Measurements from ENCODE around the gene MYO3B. TPM values are rescaled to one million over a fixed set of nuclear protein-coding genes. Genes with fewer than 3 reads are reported as not detected.

MYO3B gene
- polyA plus RNA-seq, 1 of the 3 experiments (the other 2 are of a cell fraction) = not detected

- Histone ChIP-seq H3K27me3 (ENCODE audit: insufficient read depth) (no peaks in the 10 kb centered on the region; the same call in 1 of the 2 replicates), H3F3A (replicated peaks; ENCODE audit: insufficient read depth) (no peaks in the 10 kb centered on the region), H3K9ac (no peak overlapping the region), H3K79me2 (ENCODE audit: insufficient read depth) (no peaks in the 10 kb centered on the region), H4K20me1 (ENCODE audit: insufficient read depth) (no peaks in the 10 kb centered on the region), H3K4me1 (ENCODE audit: control insufficient read depth in 1 of 2, insufficient read depth in 2 of 2, low read depth in 1 of 2, low read length in 1 of 2) (no peaks in the 10 kb centered on the region), H3K27ac (ENCODE audit: low read depth in 2 of 2, low read length in 1 of 2) (no peak overlapping the region), H3K36me3 (replicated peaks in 1 of 2; ENCODE audit: control insufficient read depth in 1 of 2, insufficient read depth in 2 of 2, low read length in 1 of 2) (no peaks in the 10 kb centered on the region), H3K9me2 (no peaks in the 10 kb centered on the region), H3K9me3 (no peaks in the 10 kb centered on the region), H3K4me3 (ENCODE audit: low read depth in 2 of 2, low read length in 1 of 2) (no peak overlapping the region), H2AFZ (ENCODE audit: low read depth) (no peak overlapping the region), H3K4me2 (no peak overlapping the region)
- no peak for DNase-seq
- TF ChIP-seq MXI1 (IDR thresholded peaks at IDR 0.05; ENCODE audit: low read depth, low read length) = no peak
- ChIA-PET CTCF (interaction anchor here (1.1 to 1.5 kb wide), 3 partner anchors 9 to 79 kb away, joined by 3 to 4 read pairs (median 3); no protein-coding TSS in a partner anchor), POLR2A (no interaction called here)
- WGBS (ENCODE audit: low lambda C conversion rate) = 10% methylated on average over 3 of the region's 3 CpGs
These were observed 67.4 kb downstream of the MYO3B start for GRCh38 chr2:170245312-170245711.

GRCh38 chr2:170247333-170247732 is 69.4 kb downstream of the MYO3B start:
- POLR2A ChIA-PET = no interaction called here

GRCh38 chr2:170247882-170248393 is 70.0 kb downstream of the MYO3B start:
- no peak overlapping the region for H3K27ac ChIP-seq (ENCODE audit: low read depth in 2 of 2, low read length in 1 of 2)
- H3K27me3 ChIP-seq (ENCODE audit: insufficient read depth) = no peaks in the 10 kb centered on the region; the same call in 1 of the 2 replicates
- 80% methylated on average over 1 of the region's 1 CpG for WGBS (ENCODE audit: low lambda C conversion rate)
- H2AFZ ChIP-seq (ENCODE audit: low read depth) = no peak overlapping the region
- DNase-seq = no peak
- no peaks in the 10 kb centered on the region for H3K36me3 ChIP-seq (replicated peaks in 1 of 2; ENCODE audit: control insufficient read depth in 1 of 2, insufficient read depth in 2 of 2, low read length in 1 of 2)
- H3K4me2 ChIP-seq = no peak overlapping the region
- no peak overlapping the region for H3K4me3 ChIP-seq (ENCODE audit: low read depth in 2 of 2, low read length in 1 of 2)
- H3K9ac ChIP-seq = no peak overlapping the region
- no peaks in the 10 kb centered on the region for H3K9me2 ChIP-seq
- ChIA-PET CTCF (interaction anchor here (0.6 to 5.2 kb wide), 2 partner anchors 12 to 48 kb away, joined by 3 to 32 read pairs; no protein-coding TSS in a partner anchor), POLR2A (no interaction called here)
- H3F3A ChIP-seq (replicated peaks; ENCODE audit: insufficient read depth) = no peaks in the 10 kb centered on the region
- no peaks in the 10 kb centered on the region for H3K79me2 ChIP-seq (ENCODE audit: insufficient read depth)
- H4K20me1 ChIP-seq (ENCODE audit: insufficient read depth) = no peaks in the 10 kb centered on the region
- H3K9me3 ChIP-seq = no peaks in the 10 kb centered on the region
- no peaks in the 10 kb centered on the region for H3K4me1 ChIP-seq (ENCODE audit: control insufficient read depth in 1 of 2, insufficient read depth in 2 of 2, low read depth in 1 of 2, low read length in 1 of 2)
- TF ChIP-seq MAX (IDR thresholded peaks at IDR 0.05; ENCODE audit: low read depth) (no peak), RCOR1 (IDR thresholded peaks at IDR 0.05; ENCODE audit: low read length) (no peak), USF1 (IDR thresholded peaks at IDR 0.05; ENCODE audit: borderline replicate concordance, low read depth) (no peak), NFIC (IDR thresholded peaks at IDR 0.05; ENCODE audit: borderline replicate concordance) (no peak), MXI1 (IDR thresholded peaks at IDR 0.05; ENCODE audit: low read depth, low read length) (no peak), GATA2 (CRISPR knock-in tag; IDR thresholded peaks at IDR 0.05) (no peak), TEAD4 (IDR thresholded peaks at IDR 0.05; ENCODE audit: borderline replicate concordance, insufficient read depth) (no peak), USF2 (IDR thresholded peaks at IDR 0.05; ENCODE audit: borderline replicate concordance, low read depth, low read length) (no peak), SIN3A (IDR thresholded peaks at IDR 0.05; ENCODE audit: borderline replicate concordance, low read depth, low read length) (no peak)

More at GRCh38 chr2:170247333-170247732, 69.4 kb downstream of the MYO3B start:
- no peak overlapping the region for H3K4me2 ChIP-seq
- no peaks in the 10 kb centered on the region for H3K79me2 ChIP-seq (ENCODE audit: insufficient read depth)
- no peaks in the 10 kb centered on the region for H3K36me3 ChIP-seq (replicated peaks in 1 of 2; ENCODE audit: control insufficient read depth in 1 of 2, insufficient read depth in 2 of 2, low read length in 1 of 2)
- no peak for DNase-seq
- CTCF ChIA-PET = interaction anchor here (5.2 kb wide), 1 partner anchor 11 kb away, joined by 32 read pairs; no protein-coding TSS in a partner anchor
- no peaks in the 10 kb centered on the region; the same call in 1 of the 2 replicates for H3K27me3 ChIP-seq (ENCODE audit: insufficient read depth)
- no peak overlapping the region for H3K9ac ChIP-seq
- no peaks in the 10 kb centered on the region for H4K20me1 ChIP-seq (ENCODE audit: insufficient read depth)
- no peaks in the 10 kb centered on the region for H3F3A ChIP-seq (replicated peaks; ENCODE audit: insufficient read depth)
- no peak overlapping the region for H2AFZ ChIP-seq (ENCODE audit: low read depth)
- H3K9me3 ChIP-seq = no peaks in the 10 kb centered on the region
- no peaks in the 10 kb centered on the region for H3K4me1 ChIP-seq (ENCODE audit: control insufficient read depth in 1 of 2, insufficient read depth in 2 of 2, low read depth in 1 of 2, low read length in 1 of 2)
- no peak overlapping the region for H3K4me3 ChIP-seq (ENCODE audit: low read depth in 2 of 2, low read length in 1 of 2)
- no peak overlapping the region for H3K27ac ChIP-seq (ENCODE audit: low read depth in 2 of 2, low read length in 1 of 2)
- TF ChIP-seq FOXM1 (IDR thresholded peaks at IDR 0.05; ENCODE audit: low read depth) (no peak), RCOR1 (IDR thresholded peaks at IDR 0.05; ENCODE audit: low read length) (no peak), EZH2phosphoT487 (IDR thresholded peaks at IDR 0.05; ENCODE audit: borderline replicate concordance, low read depth) (no peak), NRF1 (IDR thresholded peaks at IDR 0.05; ENCODE audit: low read depth, low read length) (no peak), RXRA (IDR thresholded peaks at IDR 0.05; ENCODE audit: borderline replicate concordance, low read depth) (no peak), ELF1 (IDR thresholded peaks at IDR 0.05) (no peak), YY1 (IDR thresholded peaks at IDR 0.05; ENCODE audit: low read depth) (no peak), PBX3 (IDR thresholded peaks at IDR 0.05) (no peak)
- H3K9me2 ChIP-seq = no peaks in the 10 kb centered on the region
- 11% methylated on average over 3 of the region's 3 CpGs for WGBS (ENCODE audit: low lambda C conversion rate)

Data from SK-N-SH (cell line).